SK-N-SH treated with all-trans-retinoic acid at 6 μM for 48 hours (cell line): Measurements from ENCODE around the gene SUN5.

Experiments
- ATAC-seq: fragments of 200-7000 bp; cut with Tn5 transposase; 3 replicates; pipeline ENCODE4 v1.9.1; 2020; ENCODE audit warnings: mild to moderate bottlenecking, moderate library complexity
- ARNTL ChIP-seq: fragments of 450-650 bp; formaldehyde crosslinking; IDR thresholded peaks from 2 replicates; pipeline ENCODE4 v1.5.0; 2020; ENCODE audit warnings: low read depth, mild to moderate bottlenecking, moderate library complexity, borderline replicate concordance
- BACH2 ChIP-seq: fragments of 250-450 bp; sonication (Bioruptor Pico); IDR thresholded peaks from 2 replicates; pipeline ENCODE4 v1.9.0; 2021; ENCODE audit warnings: mild to moderate bottlenecking, borderline replicate concordance
- ESRRG ChIP-seq: fragments of 250-450 bp; sonication (Bioruptor Pico); IDR thresholded peaks from 2 replicates; pipeline ENCODE4 v1.6.1; 2021; ENCODE audit warnings: mild to moderate bottlenecking
- GLIS3 ChIP-seq: fragments of 250-450 bp; sonication (Bioruptor Pico); IDR thresholded peaks from 2 replicates; pipeline ENCODE4 v1.5.0; 2020; ENCODE audit warnings: mild to moderate bottlenecking, moderate library complexity
- ISL1 ChIP-seq: fragments of 250-450 bp; sonication (Bioruptor Pico); IDR thresholded peaks from 2 replicates; pipeline ENCODE4 v2.1.2; 2022; ENCODE audit warnings: mild to moderate bottlenecking, moderate library complexity
- OSR1 ChIP-seq: fragments of 250-450 bp; sonication (Bioruptor Pico); IDR thresholded peaks from 2 replicates; pipeline ENCODE4 v1.8.0; 2022; ENCODE audit warnings: moderate library complexity, mild to moderate bottlenecking, inconsistent platforms
- PATZ1 ChIP-seq: fragments of 250-450 bp; sonication (Bioruptor Pico); IDR thresholded peaks from 2 replicates; pipeline ENCODE4 v1.8.0; 2020; ENCODE audit warnings: mild to moderate bottlenecking, moderate library complexity, borderline replicate concordance
- PPARA ChIP-seq: fragments of 250-450 bp; sonication (Bioruptor Pico); IDR thresholded peaks from 2 replicates; pipeline ENCODE4 v1.5.0; 2020; ENCODE audit warnings: mild to moderate bottlenecking, borderline replicate concordance
- RARB ChIP-seq: fragments of 250-450 bp; sonication (Bioruptor Pico); IDR thresholded peaks from 2 replicates; pipeline ENCODE4 v1.8.0; 2021; ENCODE audit warnings: mild to moderate bottlenecking, moderate library complexity
- SNAI2 ChIP-seq: fragments of 250-450 bp; sonication (Bioruptor Pico); IDR thresholded peaks from 2 replicates; pipeline ENCODE4 v1.5.0; 2020; ENCODE audit warnings: mild to moderate bottlenecking, moderate library complexity
- TCF4 ChIP-seq: fragments of 250-450 bp; sonication (Bioruptor Pico); IDR thresholded peaks from 2 replicates; pipeline ENCODE4 v1.8.0; 2021; ENCODE audit warnings: mild to moderate bottlenecking, moderate library complexity, borderline replicate concordance
- TOX ChIP-seq: fragments of 250-450 bp; sonication (Bioruptor Pico); IDR thresholded peaks from 2 replicates; pipeline ENCODE4 v1.8.0; 2021; ENCODE audit warnings: mild to moderate bottlenecking, moderate library complexity, borderline replicate concordance
- ZC3H10 ChIP-seq: fragments of 250-450 bp; sonication (Bioruptor Pico); IDR thresholded peaks from 2 replicates; pipeline ENCODE4 v1.5.1; 2021; ENCODE audit warnings: mild to moderate bottlenecking, moderate library complexity
- ZFP3 ChIP-seq: fragments of 250-450 bp; sonication (Bioruptor Pico); IDR thresholded peaks from 2 replicates; pipeline ENCODE4 v1.5.0; 2020; ENCODE audit warnings: mild to moderate bottlenecking, moderate library complexity
- ZFP30 ChIP-seq: fragments of 450-650 bp; formaldehyde crosslinking; IDR thresholded peaks from 2 replicates; pipeline ENCODE4 v1.5.0; 2022; ENCODE audit warnings: mild to moderate bottlenecking, moderate library complexity
- ZNF70 ChIP-seq: fragments of 450-650 bp; formaldehyde crosslinking; IDR thresholded peaks from 2 replicates; pipeline ENCODE4 v1.5.0; 2020; ENCODE audit warnings: mild to moderate bottlenecking, moderate library complexity
- ZNF8 ChIP-seq: fragments of 450-650 bp; formaldehyde crosslinking; IDR thresholded peaks from 2 replicates; pipeline ENCODE4 v1.5.0; 2020; ENCODE audit warnings: mild to moderate bottlenecking, moderate library complexity
- TF ChIP-seq, protein P1 (sequence below): fragments of 250-450 bp; sonication (Bioruptor Pico); IDR thresholded peaks from 2 replicates; pipeline ENCODE4 v1.5.1; 2021; ENCODE audit warnings: mild to moderate bottlenecking, moderate library complexity
- TF ChIP-seq, protein P2 (sequence below): fragments of 250-450 bp; sonication (Bioruptor Pico); IDR thresholded peaks from 2 replicates; pipeline ENCODE4 v1.5.0; 2020; ENCODE audit warnings: mild to moderate bottlenecking, moderate library complexity

Gene SUN5

DNA sequence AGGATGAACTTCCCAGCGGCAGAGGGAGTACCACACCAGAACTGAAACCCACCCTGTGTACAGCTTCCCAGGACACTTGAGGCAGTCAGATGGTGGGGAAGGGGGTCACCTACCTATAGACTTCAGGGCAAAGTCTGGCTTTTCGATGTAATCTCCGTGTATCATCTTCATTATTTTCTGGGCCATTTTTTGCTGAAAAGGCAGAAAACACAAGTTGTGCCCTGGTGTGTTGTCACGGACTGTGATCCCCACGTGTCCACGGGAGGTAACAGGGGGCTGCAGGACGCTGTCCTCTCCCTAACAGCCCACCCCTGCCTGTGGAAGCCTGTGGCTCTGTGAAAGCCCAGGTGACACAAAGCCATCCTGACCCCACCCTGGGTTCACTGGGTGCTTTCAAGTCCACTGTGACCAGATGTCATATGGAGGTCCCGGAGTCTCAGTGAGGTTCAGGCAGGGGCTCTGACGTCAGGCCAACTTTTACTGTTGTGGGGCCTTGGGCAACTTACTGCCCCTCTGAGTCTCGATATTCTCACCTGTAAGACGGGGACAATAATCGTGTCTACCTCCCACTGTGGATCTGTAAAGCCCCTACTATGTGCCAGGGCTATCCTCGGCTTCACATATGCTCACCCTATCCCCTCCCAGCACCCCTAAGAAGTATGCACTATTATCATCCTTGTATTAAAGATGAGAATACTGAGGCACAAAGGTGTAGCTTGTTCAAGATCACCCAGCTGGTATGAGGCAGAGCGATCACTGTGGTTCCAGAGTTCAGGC is 14.5 kb downstream of the SUN5 start:
- ATAC-seq, result no peak
- no peak for TF ChIP-seq GLIS3 (CRISPR knock-in tag)
- no peak for TF ChIP-seq ZNF70
- TF ChIP-seq ZC3H10 (CRISPR knock-in tag), result no peak
- no peak for TF ChIP-seq ZFP30 (CRISPR knock-in tag)
- no peak for TF ChIP-seq ISL1
- no peak for TF ChIP-seq PPARA (CRISPR knock-in tag)

- no peak for ATAC-seq
Observed at GRCh38 chr20:32988008-32988407, 16.2 kb downstream of the SUN5 start.

GRCh38 chr20:32987044-32987825 is 17.0 kb downstream of the SUN5 start:
- TF ChIP-seq GLIS3 (CRISPR knock-in tag) (no peak), RARB (CRISPR knock-in tag) (no peak), ESRRG (CRISPR knock-in tag) (no peak), ZNF70 (no peak), ISL1 (no peak), PPARA (CRISPR knock-in tag) (no peak), ARNTL (no peak), SNAI2 (CRISPR knock-in tag) (no peak), ZFP3 (CRISPR knock-in tag) (no peak), ZNF8 (CRISPR knock-in tag) (no peak), ZC3H10 (CRISPR knock-in tag) (no peak)
- TF ChIP-seq, protein P1, sequence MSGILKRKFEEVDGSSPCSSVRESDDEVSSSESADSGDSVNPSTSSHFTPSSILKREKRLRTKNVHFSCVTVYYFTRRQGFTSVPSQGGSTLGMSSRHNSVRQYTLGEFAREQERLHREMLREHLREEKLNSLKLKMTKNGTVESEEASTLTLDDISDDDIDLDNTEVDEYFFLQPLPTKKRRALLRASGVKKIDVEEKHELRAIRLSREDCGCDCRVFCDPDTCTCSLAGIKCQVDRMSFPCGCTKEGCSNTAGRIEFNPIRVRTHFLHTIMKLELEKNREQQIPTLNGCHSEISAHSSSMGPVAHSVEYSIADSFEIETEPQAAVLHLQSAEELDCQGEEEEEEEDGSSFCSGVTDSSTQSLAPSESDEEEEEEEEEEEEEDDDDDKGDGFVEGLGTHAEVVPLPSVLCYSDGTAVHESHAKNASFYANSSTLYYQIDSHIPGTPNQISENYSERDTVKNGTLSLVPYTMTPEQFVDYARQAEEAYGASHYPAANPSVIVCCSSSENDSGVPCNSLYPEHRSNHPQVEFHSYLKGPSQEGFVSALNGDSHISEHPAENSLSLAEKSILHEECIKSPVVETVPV (CRISPR knock-in tag), result no peak
- TF ChIP-seq, protein P2, sequence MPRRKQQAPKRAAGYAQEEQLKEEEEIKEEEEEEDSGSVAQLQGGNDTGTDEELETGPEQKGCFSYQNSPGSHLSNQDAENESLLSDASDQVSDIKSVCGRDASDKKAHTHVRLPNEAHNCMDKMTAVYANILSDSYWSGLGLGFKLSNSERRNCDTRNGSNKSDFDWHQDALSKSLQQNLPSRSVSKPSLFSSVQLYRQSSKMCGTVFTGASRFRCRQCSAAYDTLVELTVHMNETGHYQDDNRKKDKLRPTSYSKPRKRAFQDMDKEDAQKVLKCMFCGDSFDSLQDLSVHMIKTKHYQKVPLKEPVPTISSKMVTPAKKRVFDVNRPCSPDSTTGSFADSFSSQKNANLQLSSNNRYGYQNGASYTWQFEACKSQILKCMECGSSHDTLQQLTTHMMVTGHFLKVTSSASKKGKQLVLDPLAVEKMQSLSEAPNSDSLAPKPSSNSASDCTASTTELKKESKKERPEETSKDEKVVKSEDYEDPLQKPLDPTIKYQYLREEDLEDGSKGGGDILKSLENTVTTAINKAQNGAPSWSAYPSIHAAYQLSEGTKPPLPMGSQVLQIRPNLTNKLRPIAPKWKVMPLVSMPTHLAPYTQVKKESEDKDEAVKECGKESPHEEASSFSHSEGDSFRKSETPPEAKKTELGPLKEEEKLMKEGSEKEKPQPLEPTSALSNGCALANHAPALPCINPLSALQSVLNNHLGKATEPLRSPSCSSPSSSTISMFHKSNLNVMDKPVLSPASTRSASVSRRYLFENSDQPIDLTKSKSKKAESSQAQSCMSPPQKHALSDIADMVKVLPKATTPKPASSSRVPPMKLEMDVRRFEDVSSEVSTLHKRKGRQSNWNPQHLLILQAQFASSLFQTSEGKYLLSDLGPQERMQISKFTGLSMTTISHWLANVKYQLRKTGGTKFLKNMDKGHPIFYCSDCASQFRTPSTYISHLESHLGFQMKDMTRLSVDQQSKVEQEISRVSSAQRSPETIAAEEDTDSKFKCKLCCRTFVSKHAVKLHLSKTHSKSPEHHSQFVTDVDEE (CRISPR knock-in tag), result no peak
- ATAC-seq, result no peak

More at GRCh38 chr20:32988008-32988407, 16.2 kb downstream of the SUN5 start:
- no peak for TF ChIP-seq RARB (CRISPR knock-in tag)
- TF ChIP-seq, protein P1 (CRISPR knock-in tag), result no peak
- TF ChIP-seq TOX (CRISPR knock-in tag), result no peak
- TF ChIP-seq BACH2 (CRISPR knock-in tag), result no peak
- no peak for TF ChIP-seq PATZ1
- TF ChIP-seq ZFP3 (CRISPR knock-in tag), result no peak
- TF ChIP-seq, protein P2 (CRISPR knock-in tag), result no peak
- TF ChIP-seq TCF4, result no peak
- TF ChIP-seq OSR1, result no peak
- TF ChIP-seq SNAI2 (CRISPR knock-in tag), result no peak
